Measurements from ENCODE around the gene LTBP1. TPM values are rescaled to one million over a fixed set of nuclear protein-coding genes. Genes with fewer than 3 reads are reported as not detected.

Gene LTBP1
- total and polyA plus RNA-seq, 2 of the 13 experiments (the other 11 are each of a cell fraction or from before 2014, with no cell fraction given): 0.12 to 0.22 TPM

DNA sequence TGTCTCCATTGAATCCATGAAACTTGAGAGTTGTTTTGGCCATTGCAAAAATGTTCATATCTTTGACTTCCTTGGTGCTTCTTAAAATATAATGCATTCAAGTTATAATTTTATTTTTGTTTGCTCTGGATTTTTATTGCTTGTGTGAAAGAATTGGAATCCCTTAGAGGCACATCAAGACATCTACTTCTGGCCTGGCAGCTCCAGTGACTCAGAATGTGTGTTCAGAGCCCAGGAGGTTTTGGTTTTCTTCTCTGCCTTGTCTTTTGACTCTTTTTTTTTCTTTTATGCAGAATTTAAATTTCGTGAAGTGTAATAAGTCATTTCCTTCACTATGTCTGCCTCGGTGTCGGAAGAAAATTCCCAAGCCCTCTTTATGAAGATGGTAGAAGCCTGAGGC is 180.2 kb downstream of the LTBP1 start:
- Histone ChIP-seq H3K4me1 (ENCODE audit: insufficient read depth, low read length) (no peaks in the 10 kb centered on the region), H4K20me1 (ENCODE audit: insufficient read depth, low read length) (no peaks in the 10 kb centered on the region), H3K27me3 (ENCODE audit: control insufficient read depth in 1 of 2, insufficient read depth in 2 of 2, low read length in 2 of 2) (no peaks in the 10 kb centered on the region), H3K36me3 (replicated peaks in 1 of 2; ENCODE audit: control insufficient read depth in 1 of 2, insufficient read depth in 2 of 2, low read length in 2 of 2) (no peaks in the 10 kb centered on the region), H3K27ac (ENCODE audit: extremely low read length, insufficient read depth, low read length) (no peak overlapping the region), H3K79me2 (ENCODE audit: insufficient read depth, low read length) (no peaks in the 10 kb centered on the region), H3K9me3 (ENCODE audit: low read length) (no peaks in the 10 kb centered on the region), H3K9ac (ENCODE audit: insufficient read depth, low read depth, low read length) (no peak overlapping the region), H3K4me3 (replicated peaks in 1 of 3; ENCODE audit: insufficient read depth in 1 of 3, low read depth in 2 of 3, low read length in 3 of 3) (no peak overlapping the region), H3K4me2 (ENCODE audit: low read depth, low read length) (no peak overlapping the region), H2AFZ (ENCODE audit: low read length) (no peak overlapping the region)
- TF ChIP-seq, protein P1, sequence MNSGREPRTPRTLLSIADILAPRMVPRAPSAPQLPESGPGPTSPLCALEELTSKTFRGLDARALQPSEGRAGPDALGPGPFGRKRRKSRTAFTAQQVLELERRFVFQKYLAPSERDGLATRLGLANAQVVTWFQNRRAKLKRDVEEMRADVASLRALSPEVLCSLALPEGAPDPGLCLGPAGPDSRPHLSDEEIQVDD (CRISPR knock-in tag; IDR thresholded peaks at IDR 0.05; ENCODE audit: borderline replicate concordance): no peak
- no peak for TF ChIP-seq ZNF572 (CRISPR knock-in tag; IDR thresholded peaks at IDR 0.05)
- TF ChIP-seq NCOA5 (CRISPR knock-in tag; IDR thresholded peaks at IDR 0.05): no peak
- TF ChIP-seq PRDM15 (CRISPR knock-in tag; IDR thresholded peaks at IDR 0.05): no peak
- TF ChIP-seq, protein P2, sequence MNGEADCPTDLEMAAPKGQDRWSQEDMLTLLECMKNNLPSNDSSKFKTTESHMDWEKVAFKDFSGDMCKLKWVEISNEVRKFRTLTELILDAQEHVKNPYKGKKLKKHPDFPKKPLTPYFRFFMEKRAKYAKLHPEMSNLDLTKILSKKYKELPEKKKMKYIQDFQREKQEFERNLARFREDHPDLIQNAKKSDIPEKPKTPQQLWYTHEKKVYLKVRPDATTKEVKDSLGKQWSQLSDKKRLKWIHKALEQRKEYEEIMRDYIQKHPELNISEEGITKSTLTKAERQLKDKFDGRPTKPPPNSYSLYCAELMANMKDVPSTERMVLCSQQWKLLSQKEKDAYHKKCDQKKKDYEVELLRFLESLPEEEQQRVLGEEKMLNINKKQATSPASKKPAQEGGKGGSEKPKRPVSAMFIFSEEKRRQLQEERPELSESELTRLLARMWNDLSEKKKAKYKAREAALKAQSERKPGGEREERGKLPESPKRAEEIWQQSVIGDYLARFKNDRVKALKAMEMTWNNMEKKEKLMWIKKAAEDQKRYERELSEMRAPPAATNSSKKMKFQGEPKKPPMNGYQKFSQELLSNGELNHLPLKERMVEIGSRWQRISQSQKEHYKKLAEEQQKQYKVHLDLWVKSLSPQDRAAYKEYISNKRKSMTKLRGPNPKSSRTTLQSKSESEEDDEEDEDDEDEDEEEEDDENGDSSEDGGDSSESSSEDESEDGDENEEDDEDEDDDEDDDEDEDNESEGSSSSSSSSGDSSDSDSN (CRISPR knock-in tag; IDR thresholded peaks at IDR 0.05): no peak
- TF ChIP-seq ZFP37 (CRISPR knock-in tag; IDR thresholded peaks at IDR 0.05; ENCODE audit: borderline replicate concordance): no peak
- TF ChIP-seq STAT5B (CRISPR knock-in tag; IDR thresholded peaks at IDR 0.05): no peak
- no peak for TF ChIP-seq RAD51 (IDR thresholded peaks at IDR 0.05; ENCODE audit: borderline replicate concordance)
- TF ChIP-seq, protein P3, sequence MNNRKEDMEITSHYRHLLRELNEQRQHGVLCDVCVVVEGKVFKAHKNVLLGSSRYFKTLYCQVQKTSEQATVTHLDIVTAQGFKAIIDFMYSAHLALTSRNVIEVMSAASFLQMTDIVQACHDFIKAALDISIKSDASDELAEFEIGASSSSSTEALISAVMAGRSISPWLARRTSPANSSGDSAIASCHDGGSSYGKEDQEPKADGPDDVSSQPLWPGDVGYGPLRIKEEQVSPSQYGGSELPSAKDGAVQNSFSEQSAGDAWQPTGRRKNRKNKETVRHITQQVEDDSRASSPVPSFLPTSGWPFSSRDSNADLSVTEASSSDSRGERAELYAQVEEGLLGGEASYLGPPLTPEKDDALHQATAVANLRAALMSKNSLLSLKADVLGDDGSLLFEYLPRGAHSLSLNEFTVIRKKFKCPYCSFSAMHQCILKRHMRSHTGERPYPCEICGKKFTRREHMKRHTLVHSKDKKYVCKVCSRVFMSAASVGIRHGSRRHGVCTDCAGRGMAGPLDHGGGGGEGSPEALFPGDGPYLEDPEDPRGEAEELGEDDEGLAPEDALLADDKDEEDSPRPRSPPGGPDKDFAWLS (CRISPR knock-in tag; IDR thresholded peaks at IDR 0.05; ENCODE audit: borderline replicate concordance): no peak
- no peak for TF ChIP-seq HDAC6 (IDR thresholded peaks at IDR 0.05; ENCODE audit: low read depth, low read length)
- no peak for TF ChIP-seq TCF7L2 (IDR thresholded peaks at IDR 0.05; ENCODE audit: low read depth, low read length)
- TF ChIP-seq RXRB (CRISPR knock-in tag; IDR thresholded peaks at IDR 0.05; ENCODE audit: borderline replicate concordance): no peak
- no peak for TF ChIP-seq EED (CRISPR knock-in tag; IDR thresholded peaks at IDR 0.05)
- no peak for TF ChIP-seq NCOA1 (CRISPR knock-in tag; IDR thresholded peaks at IDR 0.05)
- intact Hi-C loops (cut with micrococcal nuclease; ENCODE audit: unreplicated experiment): no loop called here
- 53% methylated on average over 3 of the region's 3 CpGs for WGBS (ENCODE audit: low lambda C conversion rate)
- FAIRE-seq: no peak
- ChIA-PET POLR2A (no interaction called here), CTCF (ENCODE audit: low intra/inter-chr PET ratio, low total read pairs) (no interaction called here)
- in situ Hi-C loops (cut with HindIII; ENCODE audit: extremely low pct_ligation_motif_present, low pct_unique_long_range_greater_than_20kb): no loop called here
- ATAC-seq: no peak
- no peak for DNase-seq (ENCODE audit: low spot score)
- no TSS peak for BruUV-seq (replicated peaks)

Data from HepG2 (cell line).